Gastrocnemius medialis (tissue), 4 donors: ENCODE results near the gene CDC25A.

Source experiments
- POLR2A ChIP-seq, 2 donors: fragments of 450-650 bp; IDR thresholded peaks; one replicate each; pipeline ENCODE4 v1.6.1; 2017; ENCODE audit warnings: antibody characterized with exemption in 2 of 2, mild to moderate bottlenecking in 2 of 2, moderate library complexity in 2 of 2
- TF ChIP-seq, protein P1 (sequence below), 5 experiments: fragments of 450-650 bp in 3 of 5; fragments of 200-600 bp in 2 of 5; sonication (generic) in 2 of 5; IDR thresholded peaks in 4 of 5; conservative IDR thresholded peaks in 1 of 5; 1 replicate in 4 of 5; 2 replicates in 1 of 5; pipeline ENCODE4 v1.5.1; 2016 to 2019; ENCODE audit warnings: antibody characterized with exemption in 5 of 5, mild to moderate bottlenecking in 3 of 5, moderate library complexity in 3 of 5

- TF ChIP-seq, protein P1, sequence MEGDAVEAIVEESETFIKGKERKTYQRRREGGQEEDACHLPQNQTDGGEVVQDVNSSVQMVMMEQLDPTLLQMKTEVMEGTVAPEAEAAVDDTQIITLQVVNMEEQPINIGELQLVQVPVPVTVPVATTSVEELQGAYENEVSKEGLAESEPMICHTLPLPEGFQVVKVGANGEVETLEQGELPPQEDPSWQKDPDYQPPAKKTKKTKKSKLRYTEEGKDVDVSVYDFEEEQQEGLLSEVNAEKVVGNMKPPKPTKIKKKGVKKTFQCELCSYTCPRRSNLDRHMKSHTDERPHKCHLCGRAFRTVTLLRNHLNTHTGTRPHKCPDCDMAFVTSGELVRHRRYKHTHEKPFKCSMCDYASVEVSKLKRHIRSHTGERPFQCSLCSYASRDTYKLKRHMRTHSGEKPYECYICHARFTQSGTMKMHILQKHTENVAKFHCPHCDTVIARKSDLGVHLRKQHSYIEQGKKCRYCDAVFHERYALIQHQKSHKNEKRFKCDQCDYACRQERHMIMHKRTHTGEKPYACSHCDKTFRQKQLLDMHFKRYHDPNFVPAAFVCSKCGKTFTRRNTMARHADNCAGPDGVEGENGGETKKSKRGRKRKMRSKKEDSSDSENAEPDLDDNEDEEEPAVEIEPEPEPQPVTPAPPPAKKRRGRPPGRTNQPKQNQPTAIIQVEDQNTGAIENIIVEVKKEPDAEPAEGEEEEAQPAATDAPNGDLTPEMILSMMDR (IDR thresholded peaks at IDR 0.05 in 4 of 5, conservative IDR thresholded peaks at IDR 0.05 in 1 of 5), result no peak
- no peak for TF ChIP-seq POLR2A (IDR thresholded peaks at IDR 0.05)
Measured at GRCh38 chr3:48140936-48141603, 47.1 kb downstream of the CDC25A start.
